Psoas muscle (tissue), 8 donors: ENCODE data around the gene L1TD1. TPM values are rescaled to one million over a fixed set of nuclear protein-coding genes. Genes with fewer than 3 reads are reported as not detected.

ENCODE experiments used
- ATAC-seq, 4 donors: fragments of 200-7000 bp; cut with Tn5 transposase; one replicate each; pipeline ENCODE4 v1.9.1; 2020; ENCODE audit warnings: moderate library complexity in 3 of 4, mild to moderate bottlenecking in 2 of 4
- DNase-seq, 2 donors: peaks; one replicate each; pipeline ENCODE4 v3.0.0-alpha.2; 2020
- H3K27ac ChIP-seq: fragments of 200-600 bp; one replicate; pipeline ENCODE4 v1.8.0; 2022
- H3K27me3 ChIP-seq, 3 donors: fragments of 200-600 bp in 1 of 3; one replicate each; pipeline versions ENCODE4 v1.6.1 to v1.8.0; 2013 to 2022; ENCODE audit warnings: low read length in 2 of 3, mild to moderate bottlenecking in 2 of 3, moderate library complexity in 1 of 3; ENCODE audit not compliant: insufficient read depth in 3 of 3
- H3K36me3 ChIP-seq, 2 donors: fragments of 200-600 bp in 1 of 2; one replicate each; pipeline versions ENCODE4 v1.6.1 to v1.8.0; 2013 to 2022; ENCODE audit warnings: low read depth in 1 of 2, mild to moderate bottlenecking in 1 of 2, moderate library complexity in 1 of 2; ENCODE audit not compliant: insufficient read depth in 1 of 2
- H3K4me1 ChIP-seq: fragments of 200-600 bp; one replicate; pipeline ENCODE4 v1.8.0; 2022
- H3K4me3 ChIP-seq: fragments of 200-600 bp; one replicate; pipeline ENCODE4 v1.8.0; 2022; ENCODE audit warnings: mild to moderate bottlenecking
- H3K9me3 ChIP-seq: fragments of 200-600 bp; one replicate; pipeline ENCODE4 v1.8.0; 2022
- WGBS, 3 donors: extraction: QIAGEN DNeasy Blood & Tissue Kit; methylation state at CpG; one replicate each; pipeline versions ENCODE4 v1.1.6 to v1.1.7; 2013; 5-methylcytosine and 5-hydroxymethylcytosine counted together
- intact Hi-C, 2 donors: fragments of 100-400 bp; cut with DNase I; formaldehyde crosslinking; loops; one replicate each; pipeline versions ENCODE4 v1.11.0 to v1.14.2; 2022
- polyA plus RNA-seq, 3 donors: library from polyadenylated mRNA; stranded (reverse); fragments of 200-250 nt; gene quantifications; one replicate each; pipeline ENCODE4 v1.2.3, GENCODE V29; 2013
- total RNA-seq, 4 donors: library from RNA; stranded (reverse); fragmentation: NEBNext Ultra II Directional in 2 of 4; extraction: Animal tissue kit (Norgen Biotek cat#: 25700) in 2 of 4; gene quantifications; one replicate each; pipeline versions ENCODE4 v1.2.1 to v1.2.4, GENCODE V29; 2021 to 2023
- TF ChIP-seq, protein P1 (sequence below): fragments of 200-600 bp; IDR thresholded peaks from one replicate; pipeline ENCODE4 v1.8.0; 2022; ENCODE audit warnings: antibody characterized with exemption
- donor health status: healthy with polysubstance abuse.
- donor health status: DM: no; HTN: no; CAD: no; lungs with moderate emphysema.
- donor health status: Bipolar disorder and iron deficiency.
- donor health status: healthy.
- donor health status: DM: yes; HTN: yes; CAD: no.
- donor health status: DM: no; HTN: no; CAD: no.
- donor health status: DM: no; HTN: no; CAD: no.
- donor health status: DM: yes; HTN: yes; CAD: no.

L1TD1 gene
- total and polyA plus RNA-seq, 7 donors = 0.01 to 0.06 (median 0.04) TPM; not detected in 3

DNA sequence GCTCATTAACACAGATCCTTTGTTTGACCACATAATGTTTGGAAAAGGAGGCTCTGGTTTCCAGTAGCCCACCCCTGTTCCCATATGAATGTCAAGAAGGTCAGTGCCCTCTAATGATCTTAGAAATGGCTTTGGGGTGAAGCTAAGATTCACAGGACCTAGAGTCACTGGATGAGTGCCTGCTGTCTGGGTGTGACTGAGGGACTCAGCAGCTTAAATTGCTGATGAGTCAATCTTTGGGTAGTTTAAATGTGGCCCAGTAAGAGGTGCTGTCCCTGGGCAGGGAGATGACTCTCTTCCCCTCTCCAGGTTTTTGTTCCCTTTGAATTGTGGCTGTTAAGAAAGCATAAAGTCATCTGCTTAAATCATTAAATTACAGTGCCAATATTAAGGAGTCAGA is 50.6 kb downstream of the L1TD1 start:
- DNase-seq (no peak), ATAC-seq (no peak)
- no peak overlapping the region for H3K27ac ChIP-seq
- no peaks in the 10 kb centered on the region for H3K36me3 ChIP-seq
- no peaks in the 10 kb centered on the region for H3K9me3 ChIP-seq
- intact Hi-C loops = no loop called here
- no peak overlapping the region for H3K4me3 ChIP-seq
- TF ChIP-seq, protein P1, sequence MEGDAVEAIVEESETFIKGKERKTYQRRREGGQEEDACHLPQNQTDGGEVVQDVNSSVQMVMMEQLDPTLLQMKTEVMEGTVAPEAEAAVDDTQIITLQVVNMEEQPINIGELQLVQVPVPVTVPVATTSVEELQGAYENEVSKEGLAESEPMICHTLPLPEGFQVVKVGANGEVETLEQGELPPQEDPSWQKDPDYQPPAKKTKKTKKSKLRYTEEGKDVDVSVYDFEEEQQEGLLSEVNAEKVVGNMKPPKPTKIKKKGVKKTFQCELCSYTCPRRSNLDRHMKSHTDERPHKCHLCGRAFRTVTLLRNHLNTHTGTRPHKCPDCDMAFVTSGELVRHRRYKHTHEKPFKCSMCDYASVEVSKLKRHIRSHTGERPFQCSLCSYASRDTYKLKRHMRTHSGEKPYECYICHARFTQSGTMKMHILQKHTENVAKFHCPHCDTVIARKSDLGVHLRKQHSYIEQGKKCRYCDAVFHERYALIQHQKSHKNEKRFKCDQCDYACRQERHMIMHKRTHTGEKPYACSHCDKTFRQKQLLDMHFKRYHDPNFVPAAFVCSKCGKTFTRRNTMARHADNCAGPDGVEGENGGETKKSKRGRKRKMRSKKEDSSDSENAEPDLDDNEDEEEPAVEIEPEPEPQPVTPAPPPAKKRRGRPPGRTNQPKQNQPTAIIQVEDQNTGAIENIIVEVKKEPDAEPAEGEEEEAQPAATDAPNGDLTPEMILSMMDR = no peak
- H3K4me1 ChIP-seq = no peaks in the 10 kb centered on the region
- H3K27me3 ChIP-seq = no peaks in the 10 kb centered on the region

DNA sequence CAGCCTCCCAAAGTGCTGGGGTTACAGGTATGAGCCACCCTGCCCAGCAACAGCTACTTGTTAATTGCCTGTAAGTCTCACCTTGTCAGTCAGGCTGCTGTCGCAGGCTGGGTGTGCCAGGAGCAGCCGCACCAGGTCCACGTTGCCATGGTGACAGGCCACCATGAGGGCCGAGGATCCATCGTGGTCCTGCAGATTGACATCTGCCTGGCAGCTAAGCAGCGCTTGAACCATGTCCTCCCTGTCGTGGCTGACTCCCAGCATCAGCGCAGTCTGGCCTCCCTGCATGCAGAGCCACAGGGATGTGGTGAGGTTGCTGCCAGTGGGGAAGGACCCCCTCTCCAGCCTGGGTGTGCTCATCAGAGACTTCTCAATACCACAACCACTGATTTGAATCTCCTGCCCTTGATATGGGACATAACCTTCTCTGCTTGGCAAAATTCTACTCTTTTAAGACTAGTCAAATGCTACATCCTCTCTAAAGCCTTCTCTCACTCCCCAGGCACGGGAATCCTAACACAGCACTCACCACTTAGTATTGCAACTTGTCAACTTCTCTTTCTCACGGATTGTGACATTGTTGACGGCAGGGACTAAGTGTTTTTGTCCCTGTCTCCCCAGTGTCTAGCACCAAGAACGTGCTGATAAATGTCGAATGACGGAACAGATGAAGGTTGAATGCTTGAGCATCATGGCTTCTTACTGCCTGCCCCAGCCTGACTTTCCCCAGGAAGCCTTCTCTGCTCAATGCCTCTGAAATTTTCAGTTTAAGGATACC is 52.9 kb downstream of the L1TD1 start:
- no peaks in the 10 kb centered on the region for H3K4me1 ChIP-seq
- no peaks in the 10 kb centered on the region for H3K36me3 ChIP-seq
- 69 to 75% (median 73%) methylated on average over 14 of the region's 14 CpGs for WGBS, 3 donors
- H3K27ac ChIP-seq = no peak overlapping the region
- DNase-seq (no peak), ATAC-seq (no peak)
- H3K27me3 ChIP-seq = no peaks in the 10 kb centered on the region
- intact Hi-C loops = no loop called here
- no peak overlapping the region for H3K4me3 ChIP-seq
- TF ChIP-seq, protein P1 = no peak
- no peaks in the 10 kb centered on the region for H3K9me3 ChIP-seq

DNA sequence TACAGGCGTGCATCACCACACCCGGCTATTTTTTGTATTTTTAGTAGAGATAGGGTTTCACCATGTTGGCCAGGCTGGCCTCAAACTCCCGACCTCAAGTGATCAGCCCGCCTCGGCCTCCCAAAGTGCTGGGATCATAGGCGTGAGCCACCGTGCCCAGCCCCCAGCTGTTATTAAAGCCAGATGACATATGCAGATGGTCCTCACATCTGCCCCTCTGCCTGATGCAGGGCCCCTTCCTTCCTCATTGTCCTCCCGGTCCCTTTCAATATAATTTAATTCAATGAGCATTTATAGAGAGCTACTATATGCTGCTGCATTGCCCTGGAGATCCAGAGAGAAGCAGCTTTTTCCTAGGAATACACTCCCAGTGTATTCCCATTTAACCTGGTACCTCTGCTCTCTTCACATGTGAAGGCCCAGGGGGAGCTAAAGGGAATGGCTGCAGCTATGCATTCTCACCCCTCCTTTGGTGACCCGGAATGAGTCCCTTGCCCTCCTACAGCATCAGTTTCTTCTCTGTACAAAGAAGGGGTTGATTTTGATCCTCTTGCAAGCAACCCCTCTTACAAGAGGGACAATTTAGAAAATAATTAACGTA is 55.6 kb downstream of the L1TD1 start:
- Histone ChIP-seq H3K4me3 (no peak overlapping the region), H3K27ac (no peak overlapping the region), H3K36me3 (no peaks in the 10 kb centered on the region), H3K4me1 (no peaks in the 10 kb centered on the region), H3K27me3 (no peaks in the 10 kb centered on the region), H3K9me3 (no peaks in the 10 kb centered on the region)
- 66 to 72% (median 67%) methylated on average over 10 of the region's 10 CpGs for WGBS, 3 donors
- ATAC-seq (no peak), DNase-seq (no peak)
- intact Hi-C loops = no loop called here
- TF ChIP-seq, protein P1 = no peak

DNA sequence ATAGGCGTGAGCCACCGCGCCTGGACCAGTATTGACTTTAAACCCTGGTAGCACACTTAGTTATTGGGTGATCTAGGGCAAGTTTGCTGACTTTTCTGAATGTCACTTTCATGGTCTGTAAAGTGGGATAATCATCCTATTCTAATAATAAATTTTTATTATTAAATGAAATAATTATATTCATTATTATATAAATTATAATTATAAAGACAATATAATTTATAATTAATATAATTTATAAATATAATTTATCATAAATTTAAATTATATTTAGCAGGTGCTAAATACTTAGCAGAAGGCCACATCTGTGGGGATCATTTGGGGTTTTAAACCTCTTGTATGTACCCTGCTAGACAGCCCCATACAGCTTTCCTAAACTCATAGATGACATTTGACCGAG is 64.9 kb downstream of the L1TD1 start:
- ATAC-seq (no peak), DNase-seq (no peak)
- intact Hi-C loops = no loop called here
- Histone ChIP-seq H3K27ac (no peak overlapping the region), H3K27me3 (no peaks in the 10 kb centered on the region), H3K36me3 (no peaks in the 10 kb centered on the region), H3K4me1 (no peaks in the 10 kb centered on the region), H3K4me3 (no peak overlapping the region), H3K9me3 (no peaks in the 10 kb centered on the region)
- TF ChIP-seq, protein P1 = no peak
- 88 to 97% (median 97%) methylated on average over 4 of the region's 4 CpGs for WGBS, 3 donors
